Endothelial cell of umbilical vein (primary cell): Measurements from ENCODE around the gene GSTO1. TPM values are rescaled to one million over a fixed set of nuclear protein-coding genes. Genes with fewer than 3 reads are reported as not detected.
A peak's percentile ranks its signal among the peaks of the same experiment; 100 is the strongest.

Source experiments
- Bru-seq: library from RNA; stranded (reverse); fragments of 400-500 nt; gene quantifications from one replicate; lab custom pipeline; 2021; lab: Mats Ljungman, UMichigan
- BruChase-seq, 2 experiments: library from RNA; stranded (reverse); fragments of 400-500 nt; gene quantifications; one replicate each; lab custom pipeline; 2021; lab: Mats Ljungman, UMichigan
- BruUV-seq: library from RNA; stranded (reverse); fragments of 400-500 nt; replicated peaks from 2 replicates; lab custom pipeline; 2021; lab: Mats Ljungman, UMichigan
- CTCF ChIA-PET: fragments of 300-600, 350-600 bp; sonication (Branson Sonifier 250); formaldehyde crosslinking; loops from one replicate; lab custom pipeline; 2021; ENCODE audit warnings: antibody characterized with exemption, inconsistent platforms; lab: Charles Lee
- POLR2A ChIA-PET: fragments of 300-600, 350-600 bp; sonication (Branson Sonifier 250); formaldehyde crosslinking; loops from one replicate; lab custom pipeline; 2021; ENCODE audit warnings: antibody characterized with exemption, inconsistent platforms; lab: Charles Lee
- DNase-seq: peaks from one replicate; pipeline ENCODE4 v3.0.0-alpha.2; 2011; ENCODE audit warnings: low read depth, low spot score
- FAIRE-seq: peaks from 2 replicates; lab custom pipeline; 2011; peaks lifted over from hg19 to GRCh38; lab: Jason Lieb, UNC
- H2AFZ ChIP-seq: 2 replicates; pipeline ENCODE4 v1.6.0; 2012; ENCODE audit warnings: low read depth, low read length, control low read depth, inconsistent platforms
- H3K27ac ChIP-seq: 2 replicates; pipeline ENCODE4 v1.5.1; 2011; ENCODE audit warnings: low read depth, mild to moderate bottlenecking, control low read depth, low read length, moderate library complexity; ENCODE audit not compliant: insufficient read depth
- H3K27me3 ChIP-seq, 2 experiments: 2 replicates each; pipeline versions ENCODE4 v1.6.0 to v1.6.1; 2011; ENCODE audit warnings: low read length in 2 of 2, mixed read lengths in 1 of 2; ENCODE audit not compliant: control insufficient read depth in 2 of 2, insufficient read depth in 2 of 2
- H3K36me3 ChIP-seq, 2 experiments: 2 replicates in 1 of 2; 3 replicates in 1 of 2; pipeline ENCODE4 v1.5.1; 2011; ENCODE audit warnings: low read length in 2 of 2, mild to moderate bottlenecking in 1 of 2, moderate library complexity in 1 of 2; ENCODE audit not compliant: control insufficient read depth in 2 of 2, insufficient read depth in 2 of 2; ENCODE audit errors: extremely low read depth in 1 of 2
- H3K4me1 ChIP-seq: 3 replicates; pipeline ENCODE4 v1.5.1; 2011; ENCODE audit warnings: mild to moderate bottlenecking, low read length; ENCODE audit not compliant: control insufficient read depth, insufficient read depth; ENCODE audit errors: extremely low read depth
- H3K4me2 ChIP-seq: 2 replicates; pipeline ENCODE4 v1.6.1; 2011; ENCODE audit warnings: low read length, control low read depth, mixed read lengths; ENCODE audit not compliant: insufficient read depth
- H3K4me3 ChIP-seq, 3 experiments: fragments of 200-600 bp in 1 of 3; sonication (generic), shearing (Covaris generic) in 1 of 3; replicated peaks in 1 of 3; 2 replicates each; pipeline ENCODE4 v1.5.1; 2011 to 2016; ENCODE audit warnings: control low read depth in 3 of 3, low read length in 3 of 3, mild to moderate bottlenecking in 2 of 3, inconsistent platforms in 1 of 3, low read depth in 1 of 3, moderate library complexity in 1 of 3; ENCODE audit not compliant: insufficient read depth in 1 of 3
- H3K79me2 ChIP-seq: 2 replicates; pipeline ENCODE4 v1.6.0; 2012; ENCODE audit warnings: low read length, inconsistent platforms; ENCODE audit not compliant: control insufficient read depth, insufficient read depth
- H3K9ac ChIP-seq: replicated peaks from 2 replicates; pipeline ENCODE3; 2011; ENCODE audit warnings: low read length, control low read depth; ENCODE audit not compliant: insufficient read depth; ENCODE audit errors: extremely low read depth
- H3K9me1 ChIP-seq: replicated peaks from 3 replicates; pipeline ENCODE4 v1.6.0; 2011; ENCODE audit warnings: mild to moderate bottlenecking, low read length; ENCODE audit not compliant: control insufficient read depth, insufficient read depth; ENCODE audit errors: extremely low read depth
- H3K9me3 ChIP-seq: replicated peaks from 2 replicates; pipeline ENCODE4 v1.5.1; 2012; ENCODE audit warnings: low read length, inconsistent platforms; ENCODE audit not compliant: control insufficient read depth, insufficient read depth
- H4K20me1 ChIP-seq: replicated peaks from 2 replicates; pipeline ENCODE3; 2011; ENCODE audit warnings: mild to moderate bottlenecking, low read length; ENCODE audit not compliant: control insufficient read depth, insufficient read depth; ENCODE audit errors: extremely low read depth
- EZH2 ChIP-seq: IDR thresholded peaks from 2 replicates; pipeline ENCODE4 v1.6.1; 2012; ENCODE audit warnings: borderline replicate concordance, low read depth, mild to moderate bottlenecking, moderate library complexity, low read length, inconsistent platforms; ENCODE audit not compliant: severe bottlenecking
- FOS ChIP-seq: IDR thresholded peaks from 2 replicates; pipeline ENCODE4 v1.6.1; 2011; ENCODE audit warnings: mild to moderate bottlenecking, low read length, moderate library complexity, borderline replicate concordance; ENCODE audit not compliant: insufficient read depth
- GATA2 ChIP-seq: IDR thresholded peaks from 2 replicates; pipeline ENCODE4 v1.7.0; 2011; ENCODE audit warnings: low read depth, mild to moderate bottlenecking, moderate library complexity, mixed read lengths, low read length; ENCODE audit not compliant: insufficient read length, insufficient read depth
- JUN ChIP-seq: IDR thresholded peaks from 2 replicates; pipeline ENCODE4 v1.6.1; 2011; ENCODE audit warnings: borderline replicate concordance, low read depth; ENCODE audit not compliant: insufficient read length, insufficient read depth
- MAX ChIP-seq: IDR thresholded peaks from 2 replicates; pipeline ENCODE4 v1.6.1; 2011; ENCODE audit not compliant: insufficient read depth, insufficient read length
- MYC ChIP-seq: IDR thresholded peaks from one replicate; pipeline ENCODE4 v1.6.1; 2011; ENCODE audit warnings: mild to moderate bottlenecking, low read depth, low read length
- POLR2A ChIP-seq: IDR thresholded peaks from 2 replicates; pipeline ENCODE4 v1.6.1; 2012; ENCODE audit warnings: low read depth, mild to moderate bottlenecking, control low read depth, low read length
- POLR2AphosphoS5 ChIP-seq: IDR thresholded peaks from 2 replicates; pipeline ENCODE4 v1.6.1; 2012; ENCODE audit warnings: low read depth, mild to moderate bottlenecking, control low read depth, low read length, moderate library complexity; ENCODE audit not compliant: insufficient read depth
- dilution Hi-C: fragments of 300-500 bp; cut with MboI; formaldehyde crosslinking; loops from one replicate; pipeline ENCODE4 v1.15.0; 2019; ENCODE audit warnings: low sequenced_read_pairs; ENCODE audit not compliant: extremely low pct_ligation_motif_present
- intact Hi-C: fragments of 100-400 bp; cut with micrococcal nuclease; formaldehyde crosslinking; loops from one replicate; pipeline ENCODE4 v1.10.0; 2022
- long read RNA-seq: library from polyadenylated mRNA; stranded (forward); transcript quantifications from one replicate; pipeline ENCODE4 v2.0.0, GENCODE V29; 2021
- polyA minus RNA-seq, 3 experiments: library from RNA; depleted of rRNA, polyadenylated mRNA; stranded (reverse); fragments of >200 nt; gene quantifications; 1 replicate in 1 of 3; 2 replicates in 2 of 3; pipeline ENCODE4 v1.2.3, GENCODE V29; 2011
- polyA plus RNA-seq, 4 experiments: library from polyadenylated mRNA; depleted of rRNA in 3 of 4; stranded (reverse) in 3 of 4; unstranded in 1 of 4; fragments of >200 nt; gene quantifications; 2 replicates each; pipeline versions ENCODE4 v1.2.1 to v1.2.3, GENCODE V29; 2011 to 2012; ENCODE audit warnings: missing spikeins in 1 of 4
- total RNA-seq: library from RNA; stranded (reverse); gene quantifications from 2 replicates; pipeline ENCODE4 v1.2.3, GENCODE V29; 2021
- TF ChIP-seq, protein P1 (sequence below), 2 donors: IDR thresholded peaks; 1 replicate in 1 of 2; 2 replicates in 1 of 2; pipeline ENCODE4 v1.5.1; 2011; ENCODE audit warnings: low read length in 2 of 2, mild to moderate bottlenecking in 2 of 2, moderate library complexity in 2 of 2, control low read depth in 1 of 2, inconsistent platforms in 1 of 2, low read depth in 1 of 2; ENCODE audit not compliant: insufficient read depth in 1 of 2; ENCODE audit errors: extremely low read depth in 1 of 2

GSTO1 gene
- total RNA-seq (195 and 211 TPM in 2 replicates), polyA plus RNA-seq (85.6 and 124 TPM in 2 replicates), polyA minus RNA-seq (33.9 and 46.7 TPM in 2 replicates), Bru-seq, nascent RNA (percentile 97 among the genes with signal in this experiment), BruChase-seq, experiment 1, labeled RNA remaining after a 6-hour chase (percentile 92 among the genes with signal in this experiment), BruChase-seq, experiment 2, labeled RNA remaining after a 2-hour chase (percentile 91 among the genes with signal in this experiment)
- 156 and 164 TPM in 2 replicates for polyA plus RNA-seq (2011; cell fraction: cytosol; rRNA removed)
- polyA plus RNA-seq (2011; cell fraction: nucleus; rRNA removed) = 64.9 and 85.2 TPM in 2 replicates
- polyA plus RNA-seq (2012) = 290 and 303 TPM in 2 replicates
- 55.1 TPM for polyA minus RNA-seq (2011; cell fraction: cytosol; rRNA and poly(A)+ RNA removed)
- 25.7 and 36.3 TPM in 2 replicates for polyA minus RNA-seq (2011; cell fraction: nucleus; rRNA and poly(A)+ RNA removed)
- long read RNA-seq, transcript GSTO1-202 (6 exons, 972 nt) = major isoform, 541 of 613 reads
- long read RNA-seq, transcript GSTO1-204 (5 exons, 829 nt) = minor isoform, 38 of 613 reads
- long read RNA-seq, transcript GSTO1-201 (5 exons, 900 nt) = minor isoform, 6 of 613 reads
- long read RNA-seq, partial matches to known transcripts = 17 of 613 reads
- long read RNA-seq, other reads (novel, unspliced or antisense) = 11 of 613 reads

- peak within 1 kb of the TSS; percentile 65 to 99 (median 82) for H3K4me3 ChIP-seq
- CTCF ChIA-PET = interaction anchor here (1.0 to 3.2 kb wide), 9 partner anchors 10 to 367 kb away, joined by 3 to 28 read pairs (median 4); partner anchors contain the start of genes GSTO2 and SFR1
- peak within 1 kb of the TSS; percentile 99 for H3K27ac ChIP-seq
- H4K20me1 ChIP-seq = no peaks in the 10 kb centered on the region
- POLR2A ChIA-PET = no interaction called here
- H3K79me2 ChIP-seq = peaks cover 51% of the 10 kb centered on the region
- H3K9me1 ChIP-seq = no peaks in the 10 kb centered on the region
- peaks cover 6 to 7% of the 10 kb centered on the region in 2 experiments for H3K36me3 ChIP-seq
- peak within 1 kb of the TSS; percentile 99 for H3K4me2 ChIP-seq
- FAIRE-seq = peak; percentile 77
- peaks cover 2% of the 10 kb centered on the region in 2 experiments for H3K27me3 ChIP-seq
- intact Hi-C loops (loop anchor here (2.0 to 5.0 kb wide), 3 partner anchors 210 to 367 kb away; no protein-coding TSS in a partner anchor), dilution Hi-C loops (no loop called here)
- H3K9ac ChIP-seq = peak within 1 kb of the TSS; percentile 98
- peak within 1 kb of the TSS; percentile 86 for H2AFZ ChIP-seq
- BruUV-seq = no TSS peak
- TF ChIP-seq GATA2 (no peak), POLR2AphosphoS5 (peak; percentile 85), EZH2 (no peak), JUN (no peak), MYC (no peak), FOS (no peak), MAX (no peak), POLR2A (peak; percentile 83)
- TF ChIP-seq, protein P1, sequence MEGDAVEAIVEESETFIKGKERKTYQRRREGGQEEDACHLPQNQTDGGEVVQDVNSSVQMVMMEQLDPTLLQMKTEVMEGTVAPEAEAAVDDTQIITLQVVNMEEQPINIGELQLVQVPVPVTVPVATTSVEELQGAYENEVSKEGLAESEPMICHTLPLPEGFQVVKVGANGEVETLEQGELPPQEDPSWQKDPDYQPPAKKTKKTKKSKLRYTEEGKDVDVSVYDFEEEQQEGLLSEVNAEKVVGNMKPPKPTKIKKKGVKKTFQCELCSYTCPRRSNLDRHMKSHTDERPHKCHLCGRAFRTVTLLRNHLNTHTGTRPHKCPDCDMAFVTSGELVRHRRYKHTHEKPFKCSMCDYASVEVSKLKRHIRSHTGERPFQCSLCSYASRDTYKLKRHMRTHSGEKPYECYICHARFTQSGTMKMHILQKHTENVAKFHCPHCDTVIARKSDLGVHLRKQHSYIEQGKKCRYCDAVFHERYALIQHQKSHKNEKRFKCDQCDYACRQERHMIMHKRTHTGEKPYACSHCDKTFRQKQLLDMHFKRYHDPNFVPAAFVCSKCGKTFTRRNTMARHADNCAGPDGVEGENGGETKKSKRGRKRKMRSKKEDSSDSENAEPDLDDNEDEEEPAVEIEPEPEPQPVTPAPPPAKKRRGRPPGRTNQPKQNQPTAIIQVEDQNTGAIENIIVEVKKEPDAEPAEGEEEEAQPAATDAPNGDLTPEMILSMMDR (IDR thresholded peaks at IDR 0.05; ENCODE audit: extremely low read depth in 1 of 2, insufficient read depth in 1 of 2, low read depth in 1 of 2, low read length in 2 of 2) = no peak
- no peaks in the 10 kb centered on the region for H3K9me3 ChIP-seq
- peak; percentile 64 for DNase-seq
- H3K4me1 ChIP-seq = peaks cover 44% of the 10 kb centered on the region
Observed at GRCh38 chr10:104254493-104255310, at the start of gene GSTO1. GSTO1 (plus strand) TSS chr10:104254892; CDS start chr10:104254929, 37 bp downstream.
